Left lung (tissue), 10 donors: Measurements from ENCODE around the gene CASP6. TPM values are rescaled to one million over a fixed set of nuclear protein-coding genes. Genes with fewer than 3 reads are reported as not detected.

Experiments
- ATAC-seq: fragments of 200-7000 bp; cut with Tn5 transposase; one replicate; pipeline ENCODE4 v1.9.1; 2020; ENCODE audit warnings: moderate library complexity
- DNase-seq, 4 donors: peaks; one replicate each; pipeline ENCODE4 v3.0.0-alpha.2; 2013 to 2020
- H3K27ac ChIP-seq, 2 donors: fragments of 200-600 bp; sonication (generic) in 1 of 2; one replicate each; pipeline versions ENCODE4 v1.5.0 to v1.8.0; 2020 to 2021
- H3K27me3 ChIP-seq, 2 donors: fragments of 200-600 bp; sonication (generic) in 1 of 2; one replicate each; pipeline versions ENCODE4 v1.5.0 to v1.8.0; 2020 to 2021
- H3K36me3 ChIP-seq, 2 donors: fragments of 200-600 bp; sonication (generic) in 1 of 2; one replicate each; pipeline versions ENCODE4 v1.5.0 to v1.8.0; 2020 to 2021
- H3K4me1 ChIP-seq, 2 donors: fragments of 200-600 bp; one replicate each; pipeline ENCODE4 v1.8.0; 2021
- H3K4me3 ChIP-seq, 2 donors: fragments of 200-600 bp; sonication (generic) in 1 of 2; one replicate each; pipeline versions ENCODE4 v1.5.0 to v1.8.0; 2020 to 2021; ENCODE audit warnings: mild to moderate bottlenecking in 1 of 2
- H3K9me3 ChIP-seq, 2 donors: fragments of 200-600 bp; sonication (generic) in 1 of 2; one replicate each; pipeline versions ENCODE4 v1.5.0 to v1.8.0; 2020 to 2021
- intact Hi-C, 2 donors: fragments of 100-400 bp; cut with DNase I; formaldehyde crosslinking; loops; one replicate each; pipeline versions ENCODE4 v1.11.2 to v1.14.2; 2022
- polyA plus RNA-seq, 6 donors: library from polyadenylated mRNA; unstranded; fragments of 120-200 nt; gene quantifications; one replicate each; pipeline ENCODE4 v1.2.1, GENCODE V29; 2013; ENCODE audit not compliant: insufficient read length in 6 of 6
- total RNA-seq, 2 donors: library from RNA; stranded (reverse); fragmentation: NEBNext Ultra II Directional; extraction: Animal tissue kit (Norgen Biotek cat#: 25700); gene quantifications; one replicate each; pipeline ENCODE4 v1.2.1, GENCODE V29; 2021
- TF ChIP-seq, protein P1 (sequence below), 2 donors: fragments of 200-600 bp; sonication (generic) in 1 of 2; IDR thresholded peaks; one replicate each; pipeline versions ENCODE4 v1.5.0 to v1.8.0; 2021; ENCODE audit warnings: antibody characterized with exemption in 2 of 2
- donor health status: DM: no; HTN: yes; CAD: no.
- donor health status: DM: no; HTN: no; CAD: no.

Gene CASP6
- total and polyA plus RNA-seq, 8 donors: 15.9 to 53.4 (median 43.6) TPM

- H3K27ac ChIP-seq: no peak overlapping the region
- no peaks in the 10 kb centered on the region for H3K4me1 ChIP-seq
- intact Hi-C loops: no loop called here
- DNase-seq (no peak), ATAC-seq (no peak)
- TF ChIP-seq, protein P1, sequence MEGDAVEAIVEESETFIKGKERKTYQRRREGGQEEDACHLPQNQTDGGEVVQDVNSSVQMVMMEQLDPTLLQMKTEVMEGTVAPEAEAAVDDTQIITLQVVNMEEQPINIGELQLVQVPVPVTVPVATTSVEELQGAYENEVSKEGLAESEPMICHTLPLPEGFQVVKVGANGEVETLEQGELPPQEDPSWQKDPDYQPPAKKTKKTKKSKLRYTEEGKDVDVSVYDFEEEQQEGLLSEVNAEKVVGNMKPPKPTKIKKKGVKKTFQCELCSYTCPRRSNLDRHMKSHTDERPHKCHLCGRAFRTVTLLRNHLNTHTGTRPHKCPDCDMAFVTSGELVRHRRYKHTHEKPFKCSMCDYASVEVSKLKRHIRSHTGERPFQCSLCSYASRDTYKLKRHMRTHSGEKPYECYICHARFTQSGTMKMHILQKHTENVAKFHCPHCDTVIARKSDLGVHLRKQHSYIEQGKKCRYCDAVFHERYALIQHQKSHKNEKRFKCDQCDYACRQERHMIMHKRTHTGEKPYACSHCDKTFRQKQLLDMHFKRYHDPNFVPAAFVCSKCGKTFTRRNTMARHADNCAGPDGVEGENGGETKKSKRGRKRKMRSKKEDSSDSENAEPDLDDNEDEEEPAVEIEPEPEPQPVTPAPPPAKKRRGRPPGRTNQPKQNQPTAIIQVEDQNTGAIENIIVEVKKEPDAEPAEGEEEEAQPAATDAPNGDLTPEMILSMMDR (IDR thresholded peaks at IDR 0.05): no peak
- no peaks in the 10 kb centered on the region for H3K9me3 ChIP-seq
- H3K27me3 ChIP-seq: no peaks in the 10 kb centered on the region
- no peaks in the 10 kb centered on the region for H3K36me3 ChIP-seq
- no peak overlapping the region for H3K4me3 ChIP-seq
Observed at GRCh38 chr4:109673303-109673702, 29.9 kb downstream of the CASP6 start.

DNA sequence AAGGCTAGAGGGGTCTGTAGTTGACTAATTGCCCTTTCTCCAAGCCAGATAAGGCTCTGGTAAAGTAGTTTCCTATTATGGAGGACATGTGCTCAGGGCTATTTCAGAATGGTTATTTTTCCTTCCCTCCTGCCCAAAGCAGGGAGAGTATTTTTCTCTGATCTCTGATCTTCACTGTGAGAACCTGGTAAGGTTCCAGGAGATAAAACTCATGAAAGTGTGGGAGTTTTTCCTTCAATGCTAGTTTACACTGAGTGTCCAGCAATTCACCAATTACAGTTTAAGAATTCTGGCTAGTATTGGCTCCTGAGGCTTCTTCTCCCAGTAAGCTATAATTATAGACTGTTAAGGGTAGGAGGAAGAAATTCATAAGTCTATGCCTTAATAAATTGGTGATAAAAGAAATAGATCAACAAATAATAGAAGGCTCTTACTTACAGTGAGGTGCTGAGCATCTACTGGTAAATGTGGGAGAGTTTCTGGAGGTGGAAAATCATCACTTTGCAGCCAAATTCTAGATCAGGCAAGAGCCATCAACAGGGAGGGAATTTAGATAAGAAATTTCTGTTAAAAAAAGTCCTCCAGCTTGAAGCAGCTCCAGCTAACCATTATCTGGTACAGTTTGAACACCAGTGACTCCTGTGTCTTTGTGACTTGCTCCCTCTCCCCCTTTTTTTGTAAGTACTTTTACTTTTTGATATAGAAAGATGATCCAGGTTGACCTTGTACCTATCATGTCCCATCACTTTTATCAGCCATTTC is 30.9 kb downstream of the CASP6 start:
- ATAC-seq (no peak), DNase-seq (no peak)
- Histone ChIP-seq H3K4me3 (no peak overlapping the region), H3K36me3 (no peaks in the 10 kb centered on the region), H3K27me3 (no peaks in the 10 kb centered on the region), H3K4me1 (no peaks in the 10 kb centered on the region), H3K27ac (no peak overlapping the region), H3K9me3 (no peaks in the 10 kb centered on the region)
- TF ChIP-seq, protein P1 (IDR thresholded peaks at IDR 0.05): no peak
- intact Hi-C loops: no loop called here

GRCh38 chr4:109671350-109671749 is 31.9 kb downstream of the CASP6 start:
- Histone ChIP-seq H3K27ac (no peak overlapping the region), H3K4me3 (no peak overlapping the region), H3K27me3 (no peaks in the 10 kb centered on the region), H3K36me3 (no peaks in the 10 kb centered on the region), H3K4me1 (no peaks in the 10 kb centered on the region), H3K9me3 (no peaks in the 10 kb centered on the region)
- DNase-seq: no peak
- ATAC-seq: no peak
- intact Hi-C loops: no loop called here
- TF ChIP-seq, protein P1 (IDR thresholded peaks at IDR 0.05): no peak

GRCh38 chr4:109665783-109666485 is 37.3 kb downstream of the CASP6 start:
- TF ChIP-seq, protein P1 (IDR thresholded peaks at IDR 0.05): no peak
- DNase-seq: no peak
- H3K36me3 ChIP-seq: no peaks in the 10 kb centered on the region
- H3K4me1 ChIP-seq: no peaks in the 10 kb centered on the region
- no peak for ATAC-seq
- intact Hi-C loops: no loop called here
- H3K27me3 ChIP-seq: no peaks in the 10 kb centered on the region
- H3K4me3 ChIP-seq: no peak overlapping the region
- no peak overlapping the region for H3K27ac ChIP-seq
- no peaks in the 10 kb centered on the region for H3K9me3 ChIP-seq

DNA sequence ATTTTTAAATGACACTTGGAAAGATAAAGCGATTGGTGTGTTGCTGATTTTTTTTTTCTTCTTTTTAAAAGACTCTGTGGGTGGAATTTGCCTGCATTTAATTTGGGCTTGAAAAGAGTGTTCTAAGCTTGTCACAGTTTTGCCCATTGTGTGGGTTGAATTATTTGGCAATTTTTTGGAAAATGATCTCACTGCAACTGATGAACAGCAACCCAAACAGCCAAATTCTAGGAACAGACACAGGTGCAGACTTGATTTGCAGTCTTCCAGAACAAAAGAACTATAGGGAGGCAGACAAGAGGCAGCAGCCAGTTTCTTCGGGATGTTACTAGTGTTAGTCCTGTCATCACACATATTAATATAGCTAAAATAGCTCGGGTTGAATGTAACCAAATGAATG is 40.5 kb downstream of the CASP6 start:
- TF ChIP-seq, protein P1 (IDR thresholded peaks at IDR 0.05): no peak
- intact Hi-C loops: no loop called here
- Histone ChIP-seq H3K9me3 (no peaks in the 10 kb centered on the region), H3K4me1 (no peaks in the 10 kb centered on the region), H3K27me3 (no peaks in the 10 kb centered on the region), H3K36me3 (no peaks in the 10 kb centered on the region), H3K27ac (no peak overlapping the region), H3K4me3 (no peak overlapping the region)
- ATAC-seq: no peak
- no peak for DNase-seq
